ENCODE measurements around the gene GSTO1. TPM values are rescaled to one million over a fixed set of nuclear protein-coding genes. Genes with fewer than 3 reads are reported as not detected.

GSTO1 gene
- total and polyA plus RNA-seq, 2 donors = 143 to 323 TPM

- Histone ChIP-seq H3K36me3 (ENCODE audit: control insufficient read depth in 2 of 2, insufficient read depth in 2 of 2, low read length in 1 of 2) (no peaks in the 10 kb centered on the region), H3K27ac (ENCODE audit: low read depth in 1 of 2, low read length in 1 of 2) (peak overlapping the region; percentile 77 to 79), H3K27me3 (ENCODE audit: control insufficient read depth in 2 of 2, insufficient read depth in 1 of 2, low read length in 1 of 2) (peaks cover 0 to 2% of the 10 kb centered on the region in 2 donors), H3K4me3 (ENCODE audit: low read length in 2 of 2) (no peak overlapping the region), H3K4me1 (ENCODE audit: control insufficient read depth in 2 of 2, insufficient read depth in 2 of 2, low read length in 2 of 2) (peaks cover 57 to 84% of the 10 kb centered on the region in 2 donors), H3K9me3 (ENCODE audit: control insufficient read depth in 2 of 2, insufficient read depth in 1 of 2, low read length in 1 of 2) (peaks cover 0 to 7% of the 10 kb centered on the region in 2 donors)
- peak in 4 of 9 donors; percentile 43 to 74 (median 50) for DNase-seq (ENCODE audit: low read depth in 6 of 9, low spot score in 9 of 9)
- WGBS = 9% methylated on average over 2 of the region's 2 CpGs
These were observed 49.1 kb downstream of the GSTO1 start for GRCh38 chr10:104303594-104304355.

- Histone ChIP-seq H3K36me3 (ENCODE audit: control insufficient read depth in 2 of 2, insufficient read depth in 2 of 2, low read length in 1 of 2) (no peaks in the 10 kb centered on the region), H3K4me1 (ENCODE audit: control insufficient read depth in 2 of 2, insufficient read depth in 2 of 2, low read length in 2 of 2) (peaks cover 55 to 84% of the 10 kb centered on the region in 2 donors), H3K27me3 (ENCODE audit: control insufficient read depth in 2 of 2, insufficient read depth in 1 of 2, low read length in 1 of 2) (peaks cover 0 to 2% of the 10 kb centered on the region in 2 donors), H3K4me3 (ENCODE audit: low read length in 2 of 2) (no peak overlapping the region), H3K27ac (ENCODE audit: low read depth in 1 of 2, low read length in 1 of 2) (peak overlapping the region in 1 of 2 donors; percentile 79), H3K9me3 (ENCODE audit: control insufficient read depth in 2 of 2, insufficient read depth in 1 of 2, low read length in 1 of 2) (peaks cover 0 to 7% of the 10 kb centered on the region in 2 donors)
- no peak for DNase-seq (ENCODE audit: low read depth in 6 of 9, low spot score in 9 of 9)
- 69% methylated on average over 4 of the region's 4 CpGs for WGBS
These were observed 49.7 kb downstream of the GSTO1 start for GRCh38 chr10:104304356-104304745.

- Histone ChIP-seq H3K36me3 (ENCODE audit: control insufficient read depth in 2 of 2, insufficient read depth in 2 of 2, low read length in 1 of 2) (no peaks in the 10 kb centered on the region), H3K4me1 (ENCODE audit: control insufficient read depth in 2 of 2, insufficient read depth in 2 of 2, low read length in 2 of 2) (peaks cover 58 to 82% of the 10 kb centered on the region in 2 donors), H3K9me3 (ENCODE audit: control insufficient read depth in 2 of 2, insufficient read depth in 1 of 2, low read length in 1 of 2) (peaks cover 0 to 7% of the 10 kb centered on the region in 2 donors), H3K27me3 (ENCODE audit: control insufficient read depth in 2 of 2, insufficient read depth in 1 of 2, low read length in 1 of 2) (peaks cover 0 to 2% of the 10 kb centered on the region in 2 donors), H3K4me3 (ENCODE audit: low read length in 2 of 2) (no peak overlapping the region), H3K27ac (ENCODE audit: low read depth in 1 of 2, low read length in 1 of 2) (no peak overlapping the region)
- WGBS = 87% methylated on average over 8 of the region's 8 CpGs
- DNase-seq (ENCODE audit: low read depth in 6 of 9, low spot score in 9 of 9) = no peak
These were observed 50.2 kb downstream of the GSTO1 start for GRCh38 chr10:104304927-104305326.

GRCh38 chr10:104306897-104307296 lies 52.2 kb downstream of the GSTO1 start:
- H3K36me3 ChIP-seq (ENCODE audit: control insufficient read depth in 2 of 2, insufficient read depth in 2 of 2, low read length in 1 of 2) = peaks cover 10 to 15% of the 10 kb centered on the region in 2 donors
- no peak for DNase-seq (ENCODE audit: low read depth in 6 of 9, low spot score in 9 of 9)
- H3K27ac ChIP-seq (ENCODE audit: low read depth in 1 of 2, low read length in 1 of 2) = no peak overlapping the region
- H3K9me3 ChIP-seq (ENCODE audit: control insufficient read depth in 2 of 2, insufficient read depth in 1 of 2, low read length in 1 of 2) = peaks cover 0 to 7% of the 10 kb centered on the region in 2 donors
- H3K27me3 ChIP-seq (ENCODE audit: control insufficient read depth in 2 of 2, insufficient read depth in 1 of 2, low read length in 1 of 2) = peaks cover 0 to 2% of the 10 kb centered on the region in 2 donors
- peaks cover 46 to 82% of the 10 kb centered on the region in 2 donors for H3K4me1 ChIP-seq (ENCODE audit: control insufficient read depth in 2 of 2, insufficient read depth in 2 of 2, low read length in 2 of 2)
- no peak overlapping the region for H3K4me3 ChIP-seq (ENCODE audit: low read length in 2 of 2)
- WGBS = 94% methylated on average over 3 of the region's 3 CpGs

- Histone ChIP-seq H3K4me1 (ENCODE audit: control insufficient read depth in 2 of 2, insufficient read depth in 2 of 2, low read length in 2 of 2) (peaks cover 46 to 82% of the 10 kb centered on the region in 2 donors), H3K27ac (ENCODE audit: low read depth in 1 of 2, low read length in 1 of 2) (no peak overlapping the region), H3K4me3 (ENCODE audit: low read length in 2 of 2) (no peak overlapping the region), H3K9me3 (ENCODE audit: control insufficient read depth in 2 of 2, insufficient read depth in 1 of 2, low read length in 1 of 2) (peaks cover 0 to 4% of the 10 kb centered on the region in 2 donors), H3K36me3 (ENCODE audit: control insufficient read depth in 2 of 2, insufficient read depth in 2 of 2, low read length in 1 of 2) (peaks cover 19 to 23% of the 10 kb centered on the region in 2 donors), H3K27me3 (ENCODE audit: control insufficient read depth in 2 of 2, insufficient read depth in 1 of 2, low read length in 1 of 2) (peaks cover 0 to 2% of the 10 kb centered on the region in 2 donors)
- DNase-seq (ENCODE audit: low read depth in 6 of 9, low spot score in 9 of 9) = no peak
- 72% methylated on average over 10 of the region's 10 CpGs for WGBS
These were observed 53.1 kb downstream of the GSTO1 start for GRCh38 chr10:104307576-104308438.

GRCh38 chr10:104308439-104308903 lies 53.8 kb downstream of the GSTO1 start:
- no peak overlapping the region for H3K4me3 ChIP-seq (ENCODE audit: low read length in 2 of 2)
- 7% methylated on average over 4 of the region's 4 CpGs for WGBS
- peaks cover 45 to 77% of the 10 kb centered on the region in 2 donors for H3K4me1 ChIP-seq (ENCODE audit: control insufficient read depth in 2 of 2, insufficient read depth in 2 of 2, low read length in 2 of 2)
- H3K9me3 ChIP-seq (ENCODE audit: control insufficient read depth in 2 of 2, insufficient read depth in 1 of 2, low read length in 1 of 2) = peaks cover 0 to 4% of the 10 kb centered on the region in 2 donors
- H3K27ac ChIP-seq (ENCODE audit: low read depth in 1 of 2, low read length in 1 of 2) = peak overlapping the region in 1 of 2 donors; percentile 32
- H3K27me3 ChIP-seq (ENCODE audit: control insufficient read depth in 2 of 2, insufficient read depth in 1 of 2, low read length in 1 of 2) = peaks cover 0 to 2% of the 10 kb centered on the region in 2 donors
- peak in 4 of 9 donors; percentile 65 to 88 (median 71) for DNase-seq (ENCODE audit: low read depth in 6 of 9, low spot score in 9 of 9)
- peaks cover 25 to 30% of the 10 kb centered on the region in 2 donors for H3K36me3 ChIP-seq (ENCODE audit: control insufficient read depth in 2 of 2, insufficient read depth in 2 of 2, low read length in 1 of 2)

GRCh38 chr10:104309980-104310978 lies 55.6 kb downstream of the GSTO1 start:
- Histone ChIP-seq H3K36me3 (ENCODE audit: control insufficient read depth in 2 of 2, insufficient read depth in 2 of 2, low read length in 1 of 2) (peaks cover 43 to 48% of the 10 kb centered on the region in 2 donors), H3K27ac (ENCODE audit: low read depth in 1 of 2, low read length in 1 of 2) (no peak overlapping the region), H3K4me1 (ENCODE audit: control insufficient read depth in 2 of 2, insufficient read depth in 2 of 2, low read length in 2 of 2) (peaks cover 27 to 59% of the 10 kb centered on the region in 2 donors), H3K4me3 (ENCODE audit: low read length in 2 of 2) (no peak overlapping the region), H3K9me3 (ENCODE audit: control insufficient read depth in 2 of 2, insufficient read depth in 1 of 2, low read length in 1 of 2) (no peaks in the 10 kb centered on the region), H3K27me3 (ENCODE audit: control insufficient read depth in 2 of 2, insufficient read depth in 1 of 2, low read length in 1 of 2) (peaks cover 0 to 2% of the 10 kb centered on the region in 2 donors)
- no peak for DNase-seq (ENCODE audit: low read depth in 6 of 9, low spot score in 9 of 9)
- WGBS = 97% methylated on average over 15 of the region's 15 CpGs

GRCh38 chr10:104311184-104311720 lies 56.6 kb downstream of the GSTO1 start:
- DNase-seq (ENCODE audit: low read depth in 6 of 9, low spot score in 9 of 9) = no peak
- no peaks in the 10 kb centered on the region for H3K9me3 ChIP-seq (ENCODE audit: control insufficient read depth in 2 of 2, insufficient read depth in 1 of 2, low read length in 1 of 2)
- peaks cover 0 to 2% of the 10 kb centered on the region in 2 donors for H3K27me3 ChIP-seq (ENCODE audit: control insufficient read depth in 2 of 2, insufficient read depth in 1 of 2, low read length in 1 of 2)
- no peak overlapping the region for H3K27ac ChIP-seq (ENCODE audit: low read depth in 1 of 2, low read length in 1 of 2)
- peaks cover 19 to 49% of the 10 kb centered on the region in 2 donors for H3K4me1 ChIP-seq (ENCODE audit: control insufficient read depth in 2 of 2, insufficient read depth in 2 of 2, low read length in 2 of 2)
- no peak overlapping the region for H3K4me3 ChIP-seq (ENCODE audit: low read length in 2 of 2)
- 92% methylated on average over 5 of the region's 5 CpGs for WGBS
- H3K36me3 ChIP-seq (ENCODE audit: control insufficient read depth in 2 of 2, insufficient read depth in 2 of 2, low read length in 1 of 2) = peaks cover 52 to 58% of the 10 kb centered on the region in 2 donors

Measured in thymus (tissue), 11 donors.